Activated naive CD8-positive, alpha-beta T cell treated with anti-CD3 and anti-CD28 coated beads, Interleukin-2, amount 10 ng/mL, durations not matched to agents 7 days and 5 days (primary cell): ENCODE measurements around the gene NAT16. TPM values are rescaled to one million over a fixed set of nuclear protein-coding genes. Genes with fewer than 3 reads are reported as not detected.
A peak's percentile ranks its signal among the peaks of the same experiment; 100 is the strongest.
"Not testable (repeated sequence)": the region's sequence is repeated elsewhere in the genome, so short reads cannot be mapped to it uniquely, and the experiment has no call there.

ENCODE experiments used
- ATAC-seq: fragments of 150-1000 bp; cut with Tn5 transposase; one replicate; pipeline ENCODE4 v1.10.0; 2021; ENCODE audit warnings: low read depth, moderate library complexity
- POLR2A ChIA-PET: fragments of 350-600 bp; sonication (Branson Sonifier 250); formaldehyde crosslinking; loops from one replicate; lab custom pipeline; 2021; ENCODE audit warnings: antibody characterized with exemption; lab: Charles Lee
- DNase-seq: peaks from one replicate; pipeline ENCODE4 v3.0.0; 2021
- H3K27ac Mint-ChIP-seq: one replicate; pipeline ENCODE4 v1.8.0; 2022; ENCODE audit warnings: mild to moderate bottlenecking, mixed read lengths
- H3K27me3 Mint-ChIP-seq: one replicate; pipeline ENCODE4 v1.8.0; 2022; ENCODE audit warnings: mild to moderate bottlenecking, moderate library complexity, mixed read lengths
- H3K36me3 Mint-ChIP-seq: one replicate; pipeline ENCODE4 v1.8.0; 2021; ENCODE audit warnings: mild to moderate bottlenecking, mixed read lengths
- H3K4me1 Mint-ChIP-seq: one replicate; pipeline ENCODE4 v1.8.0; 2021; ENCODE audit warnings: mixed read lengths
- H3K4me3 Mint-ChIP-seq: one replicate; pipeline ENCODE4 v1.8.0; 2022; ENCODE audit warnings: mild to moderate bottlenecking, moderate library complexity, mixed read lengths
- H3K9me3 Mint-ChIP-seq: one replicate; pipeline ENCODE4 v1.8.0; 2021; ENCODE audit warnings: mixed read lengths
- total RNA-seq, 2 experiments: library from RNA; stranded (reverse); gene quantifications; one replicate each; pipeline ENCODE4 v1.2.3, GENCODE V29; 2021

Gene NAT16
- total RNA-seq, 2 experiments from 2014 or later: not detected

DNA sequence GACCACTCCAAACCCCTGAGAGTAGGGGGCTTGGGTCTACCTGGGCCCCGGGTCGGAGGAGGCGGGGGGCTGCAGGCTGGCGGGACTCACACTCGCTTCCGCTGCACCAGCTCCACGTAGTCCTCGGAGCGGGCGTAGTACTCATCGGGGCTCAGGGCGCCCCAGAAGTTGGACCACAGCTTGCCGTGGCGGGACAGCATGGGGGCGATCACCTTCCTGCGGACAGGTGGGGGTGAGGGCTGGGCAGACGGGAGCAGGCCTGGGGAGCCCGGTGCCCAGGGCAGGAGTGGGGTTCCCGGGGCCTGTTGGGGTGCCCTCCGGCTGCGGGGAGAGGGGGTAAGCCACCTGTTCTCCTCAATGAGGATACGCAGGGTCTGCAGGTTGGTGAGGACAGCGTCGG is 31.4 kb upstream of the NAT16 start:
- H3K4me1 Mint-ChIP-seq: peaks cover 4% of the 10 kb centered on the region

GRCh38 chr7:101210143-101210542 is 30.1 kb upstream of the NAT16 start:
- Mint-ChIP-seq H3K27me3 (no peaks in the 10 kb centered on the region), H3K27ac (no peak overlapping the region), H3K4me3 (no peak overlapping the region), H3K9me3 (no peaks in the 10 kb centered on the region), H3K36me3 (peaks cover 12% of the 10 kb centered on the region), H3K4me1 (no peaks in the 10 kb centered on the region)
- ATAC-seq (no peak), DNase-seq (no peak)
- POLR2A ChIA-PET: no interaction called here

More for the DNA sequence above, 31.4 kb upstream of the NAT16 start:
- Mint-ChIP-seq H3K27ac (no peak overlapping the region), H3K36me3 (peaks cover 12% of the 10 kb centered on the region), H3K9me3 (no peaks in the 10 kb centered on the region), H3K4me3 (no peak overlapping the region), H3K27me3 (no peaks in the 10 kb centered on the region)
- DNase-seq (no peak), ATAC-seq (no peak)
- POLR2A ChIA-PET: no interaction called here

DNA sequence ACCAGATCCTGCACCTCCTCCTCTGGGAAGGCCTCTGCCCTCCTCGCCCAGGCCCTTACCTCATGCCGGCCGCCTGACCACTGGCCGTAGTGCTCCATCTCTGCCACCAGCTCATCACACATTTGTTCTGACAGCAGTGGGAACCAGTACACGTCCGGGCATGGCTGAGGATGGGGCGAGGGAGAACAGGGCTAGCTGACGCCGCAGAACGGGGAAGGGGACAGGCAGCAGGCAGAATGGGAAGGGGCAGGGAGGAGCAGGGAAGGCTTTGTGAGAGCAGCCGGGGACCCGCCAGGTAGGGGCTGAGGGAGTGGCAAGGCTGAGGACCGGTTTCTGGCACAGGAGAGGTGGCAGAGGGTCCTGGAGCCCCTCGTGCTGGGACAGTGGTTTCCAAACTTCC is 28.7 kb upstream of the NAT16 start:
- DNase-seq (no peak), ATAC-seq (no peak)
- POLR2A ChIA-PET: interaction anchor here (1.1 kb wide), 1 partner anchor 9 kb away, joined by 3 read pairs; the partner anchor contains the start of gene ZNHIT1
- no peak overlapping the region for H3K4me3 Mint-ChIP-seq
- H3K27ac Mint-ChIP-seq: no peak overlapping the region
- H3K9me3 Mint-ChIP-seq: no peaks in the 10 kb centered on the region
- H3K36me3 Mint-ChIP-seq: peaks cover 9% of the 10 kb centered on the region
- peaks cover 3% of the 10 kb centered on the region for H3K27me3 Mint-ChIP-seq
- H3K4me1 Mint-ChIP-seq: peaks cover under 1% of the 10 kb centered on the region

DNA sequence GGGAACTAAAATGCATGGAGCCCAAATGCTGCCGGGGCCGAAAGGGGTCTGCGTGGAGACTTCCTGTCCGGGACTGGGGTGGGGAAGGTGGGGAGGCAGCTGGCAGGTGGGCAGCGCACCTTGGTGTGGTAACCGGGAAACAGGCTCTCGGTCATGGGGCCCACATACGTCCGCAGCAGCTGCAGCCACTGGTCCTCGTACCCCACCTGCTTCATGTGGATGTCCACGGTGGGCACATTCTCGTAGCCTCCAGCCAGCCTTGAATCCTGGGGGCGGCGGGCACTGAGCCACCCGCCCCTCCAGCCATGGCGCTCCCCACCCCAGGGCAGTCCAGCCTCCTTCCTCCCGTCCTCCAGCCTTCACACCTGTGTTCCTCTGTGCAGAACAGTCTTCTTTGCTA is 27.4 kb upstream of the NAT16 start:
- POLR2A ChIA-PET: no interaction called here
- ATAC-seq (no peak), DNase-seq (no peak)
- H3K4me1 Mint-ChIP-seq: peaks cover 1% of the 10 kb centered on the region
- peaks cover 13% of the 10 kb centered on the region for H3K27me3 Mint-ChIP-seq
- peaks cover 9% of the 10 kb centered on the region for H3K36me3 Mint-ChIP-seq
- no peak overlapping the region for H3K4me3 Mint-ChIP-seq
- no peaks in the 10 kb centered on the region for H3K9me3 Mint-ChIP-seq
- H3K27ac Mint-ChIP-seq: no peak overlapping the region

GRCh38 chr7:101206665-101207042 is 26.6 kb upstream of the NAT16 start:
- DNase-seq: no peak
- H3K4me3 Mint-ChIP-seq: no peak overlapping the region
- peaks cover 9% of the 10 kb centered on the region for H3K36me3 Mint-ChIP-seq
- no peak for ATAC-seq
- POLR2A ChIA-PET: no interaction called here
- no peaks in the 10 kb centered on the region for H3K9me3 Mint-ChIP-seq
- no peak overlapping the region for H3K27ac Mint-ChIP-seq
- peaks cover 1% of the 10 kb centered on the region for H3K4me1 Mint-ChIP-seq
- peaks cover 16% of the 10 kb centered on the region for H3K27me3 Mint-ChIP-seq

GRCh38 chr7:101205901-101206664 is 26.0 kb upstream of the NAT16 start:
- H3K4me1 Mint-ChIP-seq: peaks cover 3% of the 10 kb centered on the region
- DNase-seq (no peak), ATAC-seq (no peak)
- POLR2A ChIA-PET: no interaction called here
- H3K27ac Mint-ChIP-seq: no peak overlapping the region
- no peak overlapping the region for H3K4me3 Mint-ChIP-seq
- H3K27me3 Mint-ChIP-seq: peaks cover 22% of the 10 kb centered on the region
- H3K9me3 Mint-ChIP-seq: no peaks in the 10 kb centered on the region
- peaks cover 9% of the 10 kb centered on the region for H3K36me3 Mint-ChIP-seq

DNA sequence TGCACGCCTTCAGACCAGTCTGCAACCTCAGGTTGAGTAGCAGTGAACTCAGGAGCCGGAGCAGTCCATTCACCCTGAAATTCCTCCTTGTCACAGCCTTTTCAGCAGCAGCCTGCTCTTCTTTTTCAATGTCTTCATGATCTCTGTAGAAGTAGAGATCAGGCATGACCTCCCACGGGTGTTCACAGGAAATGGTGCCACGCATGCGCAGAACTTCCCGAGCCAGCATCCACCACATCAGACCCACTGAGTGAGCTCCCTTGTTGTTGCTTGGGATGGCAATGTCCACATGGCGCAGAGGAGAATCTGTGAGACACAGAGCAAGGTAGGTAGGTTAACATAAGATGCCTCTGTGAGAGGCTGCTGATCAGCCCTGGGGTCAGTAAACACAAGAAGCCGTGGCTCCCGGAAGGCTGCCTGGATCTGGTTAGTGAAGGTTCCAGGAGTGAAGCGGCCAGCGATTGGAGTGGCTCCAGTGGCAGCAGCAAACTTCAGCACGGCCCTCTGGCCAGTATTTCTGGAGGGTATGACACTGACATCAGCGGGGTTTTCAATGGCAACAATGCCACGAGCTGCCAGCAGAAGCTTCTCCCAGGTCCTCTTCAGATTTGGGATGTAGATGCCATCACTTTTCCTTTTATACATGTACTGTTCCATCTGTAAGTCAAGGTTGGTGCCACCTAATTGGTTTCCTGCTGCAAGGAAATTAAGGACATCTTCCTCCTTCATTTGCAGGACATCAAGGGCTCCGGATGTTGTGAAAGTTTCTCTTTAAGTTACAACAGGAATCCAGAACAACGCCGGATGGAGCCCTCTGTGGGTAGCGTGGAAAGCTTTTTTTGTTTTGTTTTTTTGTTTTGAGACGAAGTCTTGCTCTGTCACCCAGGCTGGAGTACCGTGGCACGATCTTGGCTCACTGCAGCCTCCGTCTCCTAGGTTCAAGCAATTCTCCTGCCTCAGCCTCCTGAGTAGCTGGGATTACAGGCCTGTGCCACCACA is 23.9 kb upstream of the NAT16 start:
- POLR2A ChIA-PET: interaction anchor here (1.6 kb wide), 1 partner anchor 14 kb away, joined by 6 read pairs; the partner anchor contains the start of genes PLOD3 and ZNHIT1
- not testable (repeated sequence) for ATAC-seq, H3K9me3 Mint-ChIP-seq, DNase-seq, H3K4me1 Mint-ChIP-seq
- peak overlapping the region; percentile 67 for H3K27ac Mint-ChIP-seq
- peaks cover 10% of the 10 kb centered on the region for H3K36me3 Mint-ChIP-seq
- peaks cover 35% of the 10 kb centered on the region for H3K27me3 Mint-ChIP-seq
- H3K4me3 Mint-ChIP-seq: peak overlapping the region; percentile 66

DNA sequence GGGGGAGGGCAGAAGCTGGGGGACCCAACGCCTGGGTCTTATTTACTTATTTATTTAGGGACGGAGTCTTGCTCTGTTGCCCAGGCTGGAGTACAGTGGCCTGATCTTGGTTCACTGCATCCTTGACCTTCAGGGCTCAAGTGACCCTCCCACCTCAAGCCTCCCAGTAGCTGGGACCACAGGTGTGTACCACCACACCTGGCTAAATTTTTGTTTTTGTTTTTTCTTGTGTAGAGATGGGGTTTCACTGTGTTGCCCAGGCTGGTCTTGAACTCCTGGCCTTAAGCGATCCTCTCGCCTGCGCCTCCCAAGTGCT is 22.5 kb upstream of the NAT16 start:
- Mint-ChIP-seq H3K4me1 (peaks cover 5% of the 10 kb centered on the region), H3K36me3 (peaks cover 4% of the 10 kb centered on the region), H3K9me3 (no peaks in the 10 kb centered on the region), H3K4me3 (no peak overlapping the region), H3K27me3 (peaks cover 39% of the 10 kb centered on the region), H3K27ac (no peak overlapping the region)
- no peak for ATAC-seq
- POLR2A ChIA-PET: interaction anchor here (0.9 kb wide), 1 partner anchor 15 kb away, joined by 4 read pairs; the partner anchor contains the start of gene ZNHIT1
- no peak for DNase-seq

DNA sequence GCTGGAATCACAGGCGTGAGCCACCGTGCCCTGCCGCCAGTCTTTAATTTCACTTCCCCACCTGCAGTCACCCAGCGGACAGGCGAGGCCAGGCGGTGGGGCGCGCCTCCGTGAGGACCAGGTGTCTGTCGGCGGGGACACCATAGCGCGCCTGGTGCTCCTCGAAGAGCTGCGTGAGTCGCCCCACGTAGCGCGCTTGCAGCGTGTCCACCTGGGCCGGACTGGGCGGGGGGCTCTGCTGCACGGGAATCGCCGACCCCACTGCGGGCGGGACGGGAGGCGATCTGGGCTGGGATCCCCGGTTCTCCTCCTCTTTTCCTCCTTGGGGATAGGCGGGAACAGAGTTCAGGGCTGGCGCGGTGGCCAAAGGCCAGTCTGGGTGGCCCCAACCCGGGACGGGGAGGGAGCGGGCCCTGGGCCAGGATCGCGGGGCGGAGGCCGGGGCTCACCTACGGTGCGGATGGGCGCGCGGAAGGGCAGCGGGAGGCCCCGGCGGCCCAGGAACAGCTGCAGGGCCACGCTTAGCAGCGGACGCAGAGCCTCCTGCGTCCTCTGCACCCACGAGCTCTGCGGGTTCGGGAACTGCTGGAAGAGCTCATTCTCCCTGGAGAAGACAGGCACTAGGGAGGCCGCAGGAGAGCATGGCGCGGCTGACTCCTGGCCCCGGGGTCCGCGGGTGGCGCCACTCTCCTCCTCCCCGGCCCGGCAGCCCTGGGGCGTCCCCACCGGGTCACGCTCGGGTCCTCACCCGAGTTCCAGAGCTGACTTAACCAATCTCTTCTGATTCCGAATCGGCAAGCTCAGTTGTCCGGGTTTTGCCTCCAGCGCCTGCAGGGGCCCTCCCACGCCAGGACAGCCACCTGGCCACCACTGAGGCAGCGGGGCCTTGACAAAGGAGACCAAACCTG is 21.9 kb upstream of the NAT16 start:
- H3K27ac Mint-ChIP-seq: no peak overlapping the region
- H3K36me3 Mint-ChIP-seq: peaks cover 4% of the 10 kb centered on the region
- no peak for ATAC-seq
- H3K4me3 Mint-ChIP-seq: no peak overlapping the region
- peaks cover 5% of the 10 kb centered on the region for H3K4me1 Mint-ChIP-seq
- H3K27me3 Mint-ChIP-seq: peaks cover 39% of the 10 kb centered on the region
- no peaks in the 10 kb centered on the region for H3K9me3 Mint-ChIP-seq
- POLR2A ChIA-PET: interaction anchor here (0.9 kb wide), 1 partner anchor 16 kb away, joined by 4 read pairs; the partner anchor contains the start of gene ZNHIT1
- DNase-seq: no peak

DNA sequence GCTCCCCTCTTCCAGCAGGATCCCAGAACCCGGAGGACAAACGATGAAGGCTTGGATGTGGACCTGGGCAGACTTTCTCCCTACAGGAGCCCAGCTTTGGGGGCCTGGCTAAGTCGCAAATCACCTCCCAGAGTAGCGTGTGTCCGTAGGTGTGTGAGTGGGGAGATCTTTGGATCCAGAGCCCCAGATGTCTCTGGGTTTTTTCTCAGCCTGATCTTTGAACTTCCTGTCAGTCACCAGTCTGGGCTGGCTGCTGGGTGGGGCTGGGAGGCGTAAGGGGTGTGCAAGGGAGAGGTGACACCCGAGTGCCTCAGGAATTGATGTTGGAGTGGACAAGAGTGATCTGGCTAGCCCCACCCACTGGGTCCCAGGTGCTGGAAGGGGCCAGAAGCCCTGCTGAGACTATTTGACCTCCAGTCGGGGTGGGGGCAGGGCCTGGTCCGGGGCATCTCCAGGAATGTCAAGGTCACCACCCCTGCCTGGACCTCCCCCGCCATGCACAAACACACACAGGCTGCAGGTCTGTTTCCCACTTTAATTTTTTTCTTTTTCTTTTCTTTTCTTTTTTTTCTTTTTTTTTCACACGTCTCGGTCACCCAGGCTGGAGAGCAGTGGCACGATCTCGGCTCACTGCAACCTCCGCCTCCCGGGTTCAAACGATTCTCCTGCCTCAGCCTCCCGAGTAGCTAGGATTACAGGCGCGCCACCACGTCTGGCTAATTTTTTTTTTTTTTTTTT is 20.9 kb upstream of the NAT16 start, which contains the start of gene MOGAT3:
MOGAT3 (minus strand) TSS at position 175 of the 738 bp plus-strand sequence. CDS start 182 bp downstream, outside the sequence.
- POLR2A ChIA-PET: interaction anchor here (1.7 kb wide), 1 partner anchor 17 kb away, joined by 5 read pairs; the partner anchor contains the start of gene ZNHIT1
- Mint-ChIP-seq H3K27me3 (peaks cover 39% of the 10 kb centered on the region), H3K9me3 (no peaks in the 10 kb centered on the region), H3K27ac (peak within 1 kb of the TSS; percentile 42), H3K4me1 (peaks cover 5% of the 10 kb centered on the region), H3K36me3 (peaks cover 1% of the 10 kb centered on the region), H3K4me3 (peak within 1 kb of the TSS; percentile 54)
- peak; percentile 41 for ATAC-seq
- no peak for DNase-seq

DNA sequence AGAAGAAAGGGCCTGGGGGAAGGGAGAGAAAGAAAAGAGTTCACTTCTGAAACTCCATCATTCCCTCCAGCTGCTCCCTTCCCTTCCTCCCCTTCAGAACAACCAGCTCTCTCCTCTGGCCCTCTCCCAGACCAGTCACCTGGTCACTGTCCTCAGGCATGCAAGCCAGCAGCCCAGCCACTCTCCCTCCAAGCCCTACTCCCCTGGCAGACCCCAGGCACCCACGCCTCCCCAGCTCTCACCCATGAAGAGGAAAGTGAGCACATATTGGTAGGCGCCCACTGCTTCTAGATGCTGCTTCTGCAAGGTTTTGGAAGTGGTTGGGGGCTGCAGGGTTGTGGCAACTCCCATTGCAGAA is 20.4 kb upstream of the NAT16 start:
- H3K27ac Mint-ChIP-seq: no peak overlapping the region
- H3K4me1 Mint-ChIP-seq: peaks cover 5% of the 10 kb centered on the region
- H3K36me3 Mint-ChIP-seq: peaks cover 1% of the 10 kb centered on the region
- no peak overlapping the region for H3K4me3 Mint-ChIP-seq
- POLR2A ChIA-PET: interaction anchor here (0.6 to 1.7 kb wide), 2 partner anchors 17 to 71 kb away, joined by 4 to 5 read pairs; partner anchors contain the start of gene ZNHIT1
- no peak for DNase-seq
- H3K9me3 Mint-ChIP-seq: no peaks in the 10 kb centered on the region
- H3K27me3 Mint-ChIP-seq: peaks cover 41% of the 10 kb centered on the region
- ATAC-seq: no peak

DNA sequence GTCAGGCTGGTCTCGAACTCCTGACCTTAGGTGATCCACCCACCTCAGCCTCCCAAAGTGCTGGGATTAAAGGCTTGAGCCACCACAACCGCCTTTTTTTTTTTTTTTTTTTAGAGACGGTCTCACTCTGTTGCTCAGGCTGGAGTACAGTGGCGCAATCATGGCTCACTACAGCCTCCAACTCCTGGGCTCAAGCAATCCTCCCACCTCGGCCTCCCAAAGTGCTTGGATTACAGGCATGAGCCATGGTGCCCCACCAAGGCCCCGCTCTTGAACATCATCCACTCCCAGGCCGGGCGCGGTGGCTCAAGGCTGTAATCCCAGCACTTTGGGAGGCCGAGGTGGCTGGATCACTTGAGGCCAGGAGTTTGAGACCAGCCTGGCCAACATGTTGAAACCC is 19.4 kb upstream of the NAT16 start:
- not testable (repeated sequence) for H3K27ac Mint-ChIP-seq, DNase-seq, H3K4me3 Mint-ChIP-seq, H3K36me3 Mint-ChIP-seq, ATAC-seq, H3K4me1 Mint-ChIP-seq, H3K9me3 Mint-ChIP-seq
- peaks cover 43% of the 10 kb centered on the region for H3K27me3 Mint-ChIP-seq
- POLR2A ChIA-PET: interaction anchor here (1.7 kb wide), 1 partner anchor 18 kb away, joined by 5 read pairs; the partner anchor contains the start of gene ZNHIT1
